SH-SY5Y (cell line): Measurements from ENCODE around the gene CPS1.

ENCODE experiments used
- GATA2 ChIP-seq: IDR thresholded peaks from 2 replicates; pipeline ENCODE4 v1.6.1; 2011; ENCODE audit warnings: mild to moderate bottlenecking, low read depth, low read length
- GATA3 ChIP-seq: IDR thresholded peaks from 2 replicates; pipeline ENCODE4 v1.6.1; 2011; ENCODE audit warnings: low read depth, mild to moderate bottlenecking, low read length, moderate library complexity

DNA sequence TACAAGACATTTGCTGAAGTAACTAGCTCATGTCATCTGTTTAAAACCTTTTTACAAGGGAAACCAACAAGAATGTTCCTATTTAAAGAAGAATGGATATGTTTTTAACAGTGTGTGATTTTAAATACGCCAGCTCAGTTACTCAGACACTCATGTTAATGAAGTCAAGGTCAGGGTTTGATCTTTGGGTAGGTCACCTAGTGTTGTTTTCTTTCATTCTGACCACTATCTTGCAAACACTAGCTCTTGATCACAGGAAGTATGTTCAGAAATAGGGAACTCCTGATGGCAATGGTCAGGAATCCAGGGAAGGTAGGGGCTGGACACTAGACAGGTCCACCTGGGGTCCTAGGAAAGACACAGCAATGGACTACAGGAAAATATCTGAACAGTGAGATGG is 116.7 kb downstream of the CPS1 start:
- no peak for TF ChIP-seq GATA2
- no peak for TF ChIP-seq GATA3
